GM19397 (cell line): ENCODE results near the gene CRAMP1.

Experiments used
- ATAC-seq: cut with Tn5 transposase; IDR thresholded peaks from one replicate; pipeline ENCODE4 v1.9.1; 2021; ENCODE audit warnings: mild to moderate bottlenecking, moderate library complexity; ENCODE audit not compliant: unreplicated experiment

CRAMP1 gene

DNA sequence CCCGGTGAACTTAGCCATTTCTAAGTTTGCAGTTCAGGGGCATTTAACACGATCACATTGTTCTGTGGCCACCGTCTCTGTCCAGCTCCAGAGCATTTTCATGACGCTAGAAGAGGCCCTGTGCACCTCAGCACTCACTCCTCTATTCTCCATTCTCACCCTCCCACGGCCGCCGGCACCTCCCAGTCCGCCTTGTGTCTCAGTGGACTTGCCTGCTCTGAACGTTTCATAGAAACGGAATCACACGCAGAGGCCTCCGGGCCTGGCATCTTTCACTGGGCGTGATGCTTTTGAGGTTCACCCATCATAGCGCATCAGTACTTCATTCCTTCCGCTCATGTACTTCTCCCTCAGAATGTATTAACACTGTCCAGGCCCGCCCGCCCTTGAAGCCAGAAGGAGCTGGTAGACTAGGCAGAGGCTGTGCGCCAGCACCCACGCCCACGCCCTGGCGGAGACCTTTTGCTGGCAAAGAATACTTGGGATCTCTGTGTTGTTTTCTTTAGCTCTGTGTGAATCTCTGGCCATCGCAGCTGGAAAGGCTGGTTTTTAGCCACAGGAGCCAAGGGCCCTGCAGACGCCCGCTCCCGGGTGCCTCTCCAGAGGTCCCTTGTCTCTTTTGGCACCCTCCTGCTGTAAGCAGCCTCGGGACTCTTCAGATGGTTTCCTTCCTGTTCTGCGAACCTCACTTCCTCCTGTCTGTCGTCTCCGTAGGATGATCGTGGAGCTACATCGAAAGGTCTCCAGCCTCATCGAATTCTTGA is 42.5 kb downstream of the CRAMP1 start:
- no peak for ATAC-seq

DNA sequence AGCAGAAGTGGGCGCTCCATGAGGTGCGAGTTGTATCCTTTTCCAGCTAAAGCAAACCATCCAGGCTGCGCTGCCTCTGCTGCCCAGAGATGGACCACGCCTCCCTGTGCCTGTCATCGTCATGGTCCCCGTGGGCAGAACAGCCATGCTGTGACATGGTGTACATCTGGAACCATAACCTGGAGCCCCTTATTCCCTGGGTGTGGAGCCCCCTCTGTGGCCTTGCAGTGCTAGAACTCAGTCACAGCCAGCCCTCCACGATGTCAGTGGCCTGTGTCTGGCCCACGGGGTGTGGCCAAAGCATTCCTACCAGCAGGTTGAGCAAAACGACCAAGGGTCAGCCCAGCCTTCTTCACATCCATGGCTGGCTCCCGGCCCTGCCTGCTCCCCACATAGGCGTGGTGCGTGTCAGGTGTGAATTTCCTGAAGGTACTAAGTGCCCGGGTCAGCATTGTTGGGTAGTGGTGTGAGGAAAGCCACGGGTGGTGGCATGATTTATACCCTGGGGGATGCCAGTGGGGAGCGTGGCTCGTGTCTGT is 43.2 kb downstream of the CRAMP1 start:
- no peak for ATAC-seq

DNA sequence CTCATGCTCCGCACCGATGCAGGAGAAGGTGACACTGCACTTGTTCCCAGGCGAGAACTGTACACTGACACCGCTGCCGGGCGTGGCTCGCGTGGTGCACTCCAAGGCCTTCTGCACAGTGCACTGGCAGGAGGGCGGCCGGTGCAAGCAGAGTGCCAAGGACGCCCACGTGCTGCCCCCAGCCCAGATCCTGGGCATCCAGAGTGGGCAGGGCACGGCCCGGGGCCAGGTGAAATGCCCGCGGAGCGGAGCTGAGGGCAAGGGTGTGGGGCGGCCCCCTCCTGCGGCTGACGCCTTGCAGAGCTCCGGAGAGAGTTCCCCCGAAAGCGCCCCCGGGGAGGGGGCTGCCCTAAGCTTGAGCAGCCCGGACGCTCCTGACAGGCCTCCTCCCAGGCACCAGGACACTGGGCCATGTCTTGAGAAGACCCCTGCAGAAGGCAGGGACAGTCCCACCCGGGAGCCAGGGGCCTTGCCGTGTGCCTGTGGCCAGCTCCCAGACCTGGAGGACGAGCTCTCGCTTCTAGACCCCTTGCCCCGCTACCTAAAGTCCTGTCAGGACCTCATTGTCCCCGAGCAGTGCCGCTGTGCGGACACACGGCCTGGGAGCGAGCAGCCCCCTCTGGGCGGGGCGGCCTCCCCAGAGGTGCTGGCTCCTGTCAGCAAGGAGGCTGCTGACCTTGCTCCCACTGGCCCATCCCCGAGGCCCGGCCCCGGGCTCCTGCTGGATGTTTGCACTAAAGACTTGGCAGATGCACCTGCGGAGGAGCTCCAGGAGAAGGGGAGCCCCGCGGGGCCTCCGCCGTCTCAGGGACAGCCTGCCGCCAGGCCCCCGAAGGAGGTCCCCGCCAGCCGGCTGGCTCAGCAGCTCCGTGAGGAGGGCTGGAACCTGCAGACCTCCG is 44.0 kb downstream of the CRAMP1 start:
- ATAC-seq = no peak

DNA sequence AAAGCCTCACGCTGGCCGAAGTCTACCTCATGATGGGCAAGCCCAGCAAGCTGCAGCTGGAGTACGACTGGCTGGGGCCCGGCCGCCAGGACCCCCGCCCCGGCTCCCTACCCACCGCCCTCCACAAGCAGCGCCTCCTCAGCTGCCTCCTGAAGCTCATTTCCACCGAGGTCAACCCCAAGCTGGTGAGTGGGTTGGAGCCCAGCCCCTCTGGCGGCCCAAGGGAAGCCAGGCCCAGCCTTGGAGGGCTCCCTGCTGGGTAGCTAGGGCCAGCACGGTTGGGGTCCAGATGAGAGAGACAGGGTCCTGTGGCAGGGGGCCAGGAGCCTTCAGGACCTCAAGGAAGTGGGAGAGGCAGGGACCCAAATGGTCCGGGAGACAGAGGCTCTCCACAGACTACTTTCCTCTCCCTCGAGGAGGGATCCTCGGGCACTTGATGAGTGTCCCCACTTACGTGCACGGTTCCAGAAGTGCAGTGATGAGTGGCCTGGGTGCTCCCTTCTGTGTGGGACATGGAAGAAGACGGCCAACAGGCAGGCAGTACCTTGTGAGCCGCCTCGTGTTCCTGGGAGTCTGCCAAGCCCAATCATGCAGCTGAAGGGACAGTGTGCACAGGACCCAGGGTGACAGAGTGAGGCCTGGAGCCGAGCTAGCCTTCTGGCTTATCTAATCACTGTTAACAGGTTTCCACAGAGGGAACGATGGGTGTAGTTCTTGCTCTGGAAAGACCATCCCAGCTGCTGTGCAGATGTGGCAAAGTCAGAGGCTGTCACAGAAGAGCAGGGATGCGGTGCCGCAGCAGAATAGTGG is 44.9 kb downstream of the CRAMP1 start:
- no peak for ATAC-seq

DNA sequence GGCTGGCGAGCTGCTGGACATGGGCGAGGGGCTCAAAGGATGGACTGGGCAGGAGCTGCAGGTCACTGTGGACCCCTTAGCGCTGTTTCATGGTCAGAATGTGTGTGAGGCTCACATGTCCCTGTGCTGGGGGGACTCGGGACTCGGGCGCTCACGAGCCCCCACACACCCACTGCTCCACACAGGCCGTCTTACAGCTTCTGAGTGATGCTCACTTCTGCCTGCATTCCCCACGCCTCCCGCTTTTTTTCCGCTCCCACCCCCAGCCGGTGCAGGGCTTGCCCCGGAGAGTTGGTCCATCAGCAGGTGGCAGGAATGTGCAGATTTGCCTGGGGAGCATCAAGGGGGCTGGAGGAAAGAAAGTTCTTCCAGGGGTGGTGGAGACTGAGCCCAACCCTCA is 45.7 kb downstream of the CRAMP1 start:
- ATAC-seq = no peak

DNA sequence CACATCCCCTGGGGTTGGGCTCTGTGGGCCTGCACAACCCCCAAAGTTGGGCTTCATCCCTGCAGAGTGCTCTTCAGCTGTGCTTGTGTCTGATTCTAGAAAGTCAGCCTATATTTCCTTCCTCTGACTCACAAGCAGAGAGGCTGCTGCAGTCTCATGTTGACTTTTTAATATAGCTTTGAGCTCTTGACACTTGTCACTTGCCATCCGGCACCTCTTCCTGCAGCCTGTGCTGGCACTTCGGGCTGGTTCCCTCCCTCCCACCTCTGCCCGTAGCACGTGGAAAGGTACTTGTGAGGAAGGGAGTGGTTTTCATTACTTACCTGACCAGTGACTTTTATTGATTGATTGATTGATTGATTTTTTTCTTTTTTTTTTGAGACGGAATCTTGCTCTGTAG is 46.9 kb downstream of the CRAMP1 start:
- ATAC-seq = no peak

DNA sequence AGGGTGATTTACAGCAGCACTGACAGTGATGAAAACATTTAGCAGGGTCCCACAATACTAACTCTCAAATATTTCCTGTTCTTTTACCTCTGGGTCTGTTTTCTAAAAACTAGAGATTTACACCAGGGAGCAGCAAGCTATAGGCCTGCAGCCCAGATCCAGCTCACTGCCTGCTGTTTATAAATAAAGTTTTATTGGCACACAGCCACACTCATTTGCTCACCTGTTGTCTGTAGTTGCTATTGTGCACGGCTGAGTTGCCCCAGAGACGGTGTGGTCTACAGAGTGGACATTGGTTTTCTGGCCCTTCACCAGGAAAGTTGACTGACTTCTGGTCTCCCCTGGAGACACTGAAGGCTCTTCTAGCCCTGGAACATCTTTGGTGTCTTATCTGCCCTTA is 49.7 kb downstream of the CRAMP1 start:
- ATAC-seq = no peak

DNA sequence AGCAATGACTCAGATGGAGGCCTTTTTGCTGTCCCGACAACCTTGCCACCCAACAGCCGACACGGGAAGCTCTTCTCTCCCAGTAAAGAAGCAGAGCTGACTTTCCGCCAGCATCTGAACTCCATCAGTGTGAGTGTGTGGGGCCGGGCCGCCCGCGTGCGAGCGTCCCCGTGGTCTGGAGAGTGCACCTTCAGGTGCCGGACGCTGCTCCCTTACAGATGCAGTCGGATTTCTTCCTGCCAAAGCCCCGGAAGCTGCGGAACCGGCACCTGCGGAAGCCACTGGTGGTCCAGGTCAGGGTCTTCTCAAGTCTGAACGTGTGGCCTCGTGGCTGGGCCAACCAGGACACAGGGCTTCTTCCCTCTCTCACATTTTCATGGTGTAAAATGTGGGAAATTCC is 50.4 kb downstream of the CRAMP1 start:
- ATAC-seq = no peak

DNA sequence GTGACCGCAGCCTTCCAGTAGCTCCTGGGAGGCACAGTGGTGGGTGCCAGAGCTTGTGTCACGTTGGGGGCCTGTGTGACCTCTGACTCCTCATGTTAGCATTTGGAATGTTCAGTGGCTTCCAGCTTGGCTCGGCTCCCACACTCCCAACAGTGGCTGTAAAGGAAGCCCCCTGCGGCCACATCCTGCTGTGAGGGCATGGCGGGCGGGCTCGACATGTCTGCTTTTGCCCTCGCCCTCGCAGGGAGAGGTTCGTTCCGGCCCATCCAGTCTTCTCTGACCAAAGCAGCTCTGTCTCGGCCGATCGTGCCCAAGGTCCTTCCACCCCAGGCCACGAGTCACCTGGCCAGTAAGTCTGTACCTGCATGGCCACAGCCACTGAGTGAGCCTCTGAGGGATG is 53.7 kb downstream of the CRAMP1 start:
- no peak for ATAC-seq

DNA sequence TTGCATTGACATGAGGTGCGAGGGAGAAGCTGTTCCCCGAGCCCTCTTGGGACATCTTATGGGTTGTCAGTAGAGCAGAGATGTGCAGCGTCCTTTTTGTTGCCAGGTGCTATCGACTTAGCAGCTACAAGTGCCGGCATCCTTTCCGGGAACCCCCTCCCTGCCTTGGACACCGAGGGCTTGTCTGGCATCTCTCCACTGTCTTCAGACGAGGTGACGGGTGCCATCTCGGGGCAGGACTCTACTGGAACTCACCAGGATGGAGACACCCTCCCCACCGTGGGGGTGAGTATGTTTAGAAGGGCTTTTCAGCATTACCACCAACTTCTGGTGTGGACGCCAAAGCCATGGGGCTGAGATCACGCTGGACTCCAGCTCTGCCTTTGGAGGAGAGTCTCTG is 54.2 kb downstream of the CRAMP1 start:
- ATAC-seq = no peak

DNA sequence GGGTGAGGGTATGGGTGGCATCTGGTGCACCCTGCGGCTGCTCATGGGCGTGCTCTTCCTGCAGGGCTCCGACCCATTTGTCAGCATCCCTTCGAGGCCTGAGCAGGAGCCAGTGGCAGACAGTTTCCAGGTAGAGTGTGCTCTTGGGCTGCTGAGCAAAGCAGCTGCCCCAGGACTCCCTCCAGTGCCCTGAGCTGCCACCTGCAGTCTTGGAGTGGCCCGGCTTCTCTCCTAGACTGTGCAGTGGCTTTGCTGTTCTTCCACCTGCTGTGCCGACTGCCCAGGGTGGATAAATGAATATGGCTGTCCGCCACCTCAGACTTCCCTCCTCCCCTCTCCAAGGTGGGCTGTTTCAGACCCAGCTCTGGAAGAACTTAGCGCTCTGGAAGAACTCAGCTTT is 55.1 kb downstream of the CRAMP1 start:
- ATAC-seq = no peak

DNA sequence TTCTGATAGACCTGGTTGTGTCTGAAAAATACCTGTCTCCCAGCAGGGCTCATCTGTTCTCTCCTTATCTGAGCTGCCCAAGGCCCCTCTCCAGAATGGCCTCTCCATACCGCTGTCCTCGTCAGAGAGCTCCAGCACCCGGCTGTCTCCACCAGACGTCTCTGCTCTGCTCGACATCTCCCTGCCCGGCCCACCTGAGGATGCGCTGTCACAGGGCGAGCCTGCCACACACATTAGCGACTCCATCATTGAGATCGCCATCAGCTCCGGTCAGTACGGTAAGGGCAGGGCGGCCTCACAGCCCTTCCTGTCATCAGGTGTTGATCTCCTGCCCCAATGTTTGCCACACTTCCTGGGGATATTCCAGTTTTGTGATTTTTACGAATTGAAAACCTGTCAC is 55.8 kb downstream of the CRAMP1 start:
- ATAC-seq = no peak

DNA sequence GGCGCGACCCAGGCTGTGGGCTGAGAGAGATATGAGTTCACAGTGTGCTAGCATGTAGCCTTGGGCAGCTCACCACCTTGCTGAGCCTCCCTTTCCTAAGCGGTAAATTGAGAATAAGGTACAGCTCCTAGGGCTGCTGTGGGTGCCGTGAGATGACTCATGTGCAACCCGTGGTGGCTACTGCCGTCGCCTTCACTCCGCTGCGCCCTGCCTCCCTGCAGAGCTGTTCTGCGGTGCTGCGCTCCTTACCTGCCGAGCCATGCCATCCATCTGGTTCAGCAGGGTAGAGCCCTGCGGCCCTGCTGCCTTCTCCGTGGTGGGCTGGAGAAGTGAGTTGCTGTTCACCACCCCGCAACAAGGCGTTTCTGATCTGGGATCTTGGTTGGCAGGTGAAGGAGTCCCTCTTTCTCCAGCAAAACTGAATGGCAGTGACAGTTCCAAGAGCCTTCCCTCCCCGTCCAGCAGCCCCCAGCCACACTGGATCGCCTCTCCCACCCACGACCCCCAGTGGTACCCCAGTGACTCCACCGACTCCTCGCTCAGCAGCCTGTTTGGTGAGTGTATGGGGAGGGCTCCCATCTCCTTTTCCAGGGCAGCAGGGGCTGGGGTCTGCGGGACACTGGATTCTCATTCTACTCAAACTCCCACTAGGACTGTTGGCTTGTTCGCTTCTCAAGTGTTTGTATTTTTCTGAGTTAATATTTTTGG is 56.6 kb downstream of the CRAMP1 start:
- no peak for ATAC-seq

DNA sequence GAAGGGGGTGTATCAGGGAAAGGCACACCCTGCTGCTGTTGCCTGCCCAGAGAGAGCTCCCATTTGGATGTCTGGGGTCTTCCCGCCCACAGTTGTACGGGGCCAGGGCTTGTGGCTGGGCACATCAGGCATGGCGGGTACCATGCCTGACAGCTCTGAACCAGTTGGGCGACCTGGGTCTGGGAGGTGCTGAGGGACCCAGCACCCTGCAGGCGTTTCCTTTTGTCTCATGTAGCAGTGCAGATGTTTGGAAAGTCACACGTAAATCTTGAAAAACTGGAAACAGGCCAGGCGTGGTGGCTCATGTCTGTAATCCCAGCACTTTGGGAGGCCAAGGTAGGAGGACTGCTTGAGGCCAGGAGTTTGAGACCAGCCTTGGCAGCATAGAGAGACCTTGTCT is 57.5 kb downstream of the CRAMP1 start:
- no peak for ATAC-seq

DNA sequence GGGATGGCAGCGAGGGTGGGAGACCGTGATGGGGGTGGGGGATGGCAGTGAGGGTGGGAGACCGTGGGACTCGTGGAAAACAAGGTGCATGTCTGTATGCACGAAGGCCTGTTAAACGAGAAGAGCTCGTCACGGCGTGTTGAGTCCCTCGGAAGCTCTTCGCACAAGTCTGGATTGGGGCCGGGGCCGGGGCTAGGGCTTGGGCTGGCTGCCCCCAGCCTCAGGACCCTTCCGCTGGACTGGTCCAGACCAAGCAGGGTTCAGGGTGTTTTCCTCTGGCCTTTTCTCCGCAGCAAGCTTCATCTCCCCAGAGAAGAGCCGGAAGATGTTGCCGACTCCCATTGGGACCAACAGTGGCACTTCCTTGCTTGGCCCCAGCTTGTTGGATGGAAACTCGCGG is 58.2 kb downstream of the CRAMP1 start:
- ATAC-seq = no peak

DNA sequence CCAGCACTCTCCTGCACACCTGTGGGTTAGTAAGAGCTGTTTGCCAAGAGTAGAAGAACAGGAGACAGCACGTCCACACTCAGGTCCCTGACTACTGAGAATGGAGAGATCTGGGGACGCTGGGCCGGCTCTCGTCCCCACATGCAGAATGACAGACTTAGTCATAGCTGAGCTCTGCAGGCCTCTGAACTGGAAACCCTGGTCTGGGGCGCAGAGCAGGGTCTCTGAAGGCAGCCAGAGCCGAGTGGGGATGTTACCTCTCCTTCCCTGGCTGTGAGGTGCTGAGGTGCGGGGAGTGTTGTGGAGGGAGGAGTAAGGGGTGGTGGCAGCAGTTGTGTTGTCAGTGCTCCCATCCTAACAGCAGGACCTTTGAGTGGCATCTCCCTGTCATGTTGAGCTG is 58.7 kb downstream of the CRAMP1 start:
- ATAC-seq = no peak

DNA sequence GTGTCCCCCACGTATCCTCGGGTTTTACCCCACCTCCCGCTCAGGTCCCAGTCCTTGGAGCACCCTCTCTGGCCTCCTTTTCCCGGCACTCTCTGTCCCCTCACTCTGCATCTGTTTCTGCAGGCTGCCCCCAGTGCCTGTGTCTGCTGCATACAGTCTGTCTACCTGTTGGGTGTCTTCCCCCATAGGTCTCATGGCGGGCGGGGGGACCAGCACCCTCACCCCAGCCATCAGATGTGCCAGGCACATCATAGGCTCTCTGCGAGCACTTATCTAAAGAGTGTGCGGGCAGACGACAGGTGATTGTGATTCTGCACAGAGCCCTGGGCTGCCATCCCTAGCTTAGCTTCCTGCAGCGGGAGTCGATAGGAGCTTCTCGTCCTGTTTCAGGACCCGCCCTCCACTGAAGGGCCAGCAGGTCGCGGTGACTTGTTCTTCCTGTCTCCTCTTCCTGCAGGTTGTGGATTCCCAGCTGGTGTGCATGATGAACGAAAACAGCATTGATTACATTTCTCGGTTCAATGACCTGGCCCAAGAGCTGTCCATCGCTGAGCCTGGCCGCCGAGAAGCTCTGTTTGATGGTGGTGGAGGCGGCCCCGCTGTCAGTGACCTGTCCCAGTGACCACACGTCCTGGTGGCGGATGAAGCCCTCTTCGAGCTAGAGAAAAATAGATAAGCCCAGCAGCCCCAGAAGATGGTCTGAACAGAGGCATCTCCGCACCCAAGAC is 61.4 kb downstream of the CRAMP1 start:
- no peak for ATAC-seq

DNA sequence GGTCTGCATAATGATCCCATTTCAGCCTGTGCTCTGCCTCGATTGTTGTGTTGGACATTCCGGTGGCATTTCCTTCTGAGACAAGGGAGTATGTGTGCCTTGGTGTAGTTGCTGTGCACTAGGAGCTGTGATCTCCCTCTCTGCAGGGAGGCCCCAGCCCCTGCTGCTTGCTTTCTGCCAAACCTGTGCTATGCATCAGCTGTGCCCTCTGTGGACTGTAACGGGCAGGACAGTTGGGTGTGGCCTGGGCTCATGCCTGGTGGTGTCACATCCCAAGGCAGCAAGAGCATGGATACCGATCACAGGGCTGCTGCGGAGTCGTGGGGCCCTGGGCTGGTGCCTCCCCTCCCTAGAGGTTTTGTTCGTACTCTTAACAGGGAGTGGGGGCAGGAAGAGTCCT is 62.1 kb downstream of the CRAMP1 start:
- no peak for ATAC-seq

DNA sequence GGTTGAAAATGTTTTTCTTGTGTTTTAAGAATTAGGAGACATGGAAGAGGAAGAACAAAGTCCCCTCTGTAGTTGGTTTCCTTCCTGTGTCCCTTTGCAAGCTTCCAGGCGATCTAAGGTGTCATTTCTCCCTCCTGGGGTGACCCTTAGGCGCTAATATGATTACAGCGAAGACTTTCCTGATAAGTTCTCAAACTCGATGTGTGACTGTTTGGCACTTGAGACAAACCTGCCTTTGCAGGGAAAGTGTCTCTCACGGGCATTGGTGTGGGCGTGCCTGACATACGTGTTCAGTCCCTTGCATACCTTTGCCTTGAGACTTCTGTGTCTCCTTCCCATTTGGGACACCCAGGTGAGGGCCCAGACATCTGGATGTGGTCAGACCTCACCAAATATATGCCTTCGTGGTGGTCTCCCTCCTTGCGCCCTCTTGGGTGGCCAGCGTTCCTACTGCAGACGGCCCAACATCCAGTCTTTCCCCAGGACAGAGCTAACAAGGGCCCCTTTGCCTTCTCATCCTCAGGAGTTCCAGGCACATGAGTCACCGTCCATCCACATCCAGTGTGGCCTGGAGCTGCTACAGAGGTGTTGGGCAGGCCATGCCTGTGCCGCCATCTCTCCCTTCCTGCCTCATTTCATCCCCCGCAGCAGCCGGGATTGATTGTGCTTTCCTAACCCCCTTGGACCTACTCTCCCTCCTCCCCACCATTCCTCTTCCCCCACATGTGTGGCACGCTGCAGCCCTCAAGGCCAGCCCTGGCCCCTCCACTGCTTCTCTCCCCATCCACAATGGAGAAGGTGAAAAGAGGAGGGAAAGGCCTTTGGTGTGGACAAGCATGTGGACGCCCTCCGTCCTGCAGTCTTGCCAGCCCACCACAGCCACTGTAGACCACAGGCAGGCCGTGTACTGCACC is 62.8 kb downstream of the CRAMP1 start:
- ATAC-seq = no peak
